GM12878 (cell line): ENCODE data around the gene RPS10. TPM values are rescaled to one million over a fixed set of nuclear protein-coding genes. Genes with fewer than 3 reads are reported as not detected.

Experiments
- BCL11A ChIP-seq: IDR thresholded peaks from 2 replicates; pipeline ENCODE4 v1.6.1; 2011; ENCODE audit warnings: low read depth, low read length
- CHD1 ChIP-seq: IDR thresholded peaks from 2 replicates; pipeline ENCODE4 v1.6.1; 2012; ENCODE audit warnings: low read depth, low read length, improper control_type of control experiment
- ESRRA ChIP-seq: IDR thresholded peaks from 2 replicates; pipeline ENCODE4 v1.6.1; 2012; ENCODE audit warnings: mild to moderate bottlenecking, low read length, improper control_type of control experiment
- HCFC1 ChIP-seq: fragments of 150-350 bp; IDR thresholded peaks from 2 replicates; pipeline ENCODE4 v1.6.1; 2014; ENCODE audit warnings: low read length
- IKZF1 ChIP-seq: fragments of 450-650 bp; conservative IDR thresholded peaks from 2 replicates; pipeline ENCODE4 v1.6.1; 2017; ENCODE audit warnings: antibody characterized with exemption, mild to moderate bottlenecking
- MYB ChIP-seq: fragments of 150-350 bp; IDR thresholded peaks from 2 replicates; pipeline ENCODE4 v1.6.1; 2014; ENCODE audit warnings: mild to moderate bottlenecking, low read depth, low read length, borderline replicate concordance
- SRF ChIP-seq, 2 experiments: IDR thresholded peaks; 2 replicates each; pipeline ENCODE4 v1.6.1; 2011; ENCODE audit warnings: low read depth in 2 of 2, low read length in 2 of 2, mild to moderate bottlenecking in 1 of 2, moderate library complexity in 1 of 2
- SUPT20H ChIP-seq: IDR thresholded peaks from 2 replicates; pipeline ENCODE4 v1.6.1; 2011; ENCODE audit warnings: low read depth, mild to moderate bottlenecking, low read length, moderate library complexity, borderline replicate concordance; ENCODE audit not compliant: control insufficient read depth
- TARDBP ChIP-seq: IDR thresholded peaks from 2 replicates; pipeline ENCODE4 v1.6.1; 2016; ENCODE audit warnings: borderline replicate concordance
- WRNIP1 ChIP-seq: IDR thresholded peaks from 2 replicates; pipeline ENCODE4 v1.6.1; 2011; ENCODE audit warnings: low read depth, low read length, improper control_type of control experiment, borderline replicate concordance
- ZNF384 ChIP-seq: IDR thresholded peaks from 2 replicates; pipeline ENCODE4 v1.6.1; 2012; ENCODE audit warnings: low read depth, mild to moderate bottlenecking, low read length, improper control_type of control experiment, borderline replicate concordance
- polyA plus RNA-seq, 11 experiments: library from polyadenylated mRNA; depleted of rRNA in 4 of 11; unstranded in 6 of 11; stranded (reverse) in 5 of 11; fragments of >200 nt; fragmentation: Nextera tagmentation in 4 of 11; fragmentation: Illumina TruSeq in 1 of 11; extraction: Ambion mirVana in 4 of 11; extraction: Trizol in 1 of 11; gene quantifications; 1 replicate in 1 of 11; 2 replicates in 10 of 11; pipeline versions ENCODE4 v1.2.1 to v1.2.3, GENCODE V29; 2011 to 2016; ENCODE audit warnings: inconsistent platforms in 2 of 11, missing spikeins in 2 of 11, low read depth in 1 of 11
- total RNA-seq, 4 experiments: library from RNA; depleted of rRNA in 3 of 4; stranded (reverse); fragments of >200 nt in 3 of 4; fragmentation: Illumina TruSeq in 1 of 4; extraction: Trizol in 1 of 4; gene quantifications; 2 replicates each; pipeline versions ENCODE4 v1.2.1 to v1.2.3, GENCODE V29; 2013 to 2021
- TF ChIP-seq, protein P1 (sequence below): IDR thresholded peaks from 2 replicates; pipeline ENCODE4 v1.6.1; 2012; ENCODE audit warnings: mild to moderate bottlenecking, low read depth, low read length
- TF ChIP-seq, protein P2 (sequence below): fragments of 450-650 bp; formaldehyde crosslinking; IDR thresholded peaks from 2 replicates; pipeline ENCODE4 v1.4.0; 2020; ENCODE audit warnings: mild to moderate bottlenecking, moderate library complexity
- TF ChIP-seq, protein P3 (sequence below): IDR thresholded peaks from 2 replicates; pipeline ENCODE4 v1.6.1; 2011; ENCODE audit warnings: low read depth, mild to moderate bottlenecking, low read length, moderate library complexity, borderline replicate concordance; ENCODE audit errors: extremely low read depth
- TF ChIP-seq, protein P4 (sequence below): fragments of 150-350 bp; IDR thresholded peaks from 2 replicates; pipeline ENCODE4 v1.6.1; 2014; ENCODE audit warnings: mild to moderate bottlenecking, low read depth, low read length
- TF ChIP-seq, protein P5 (sequence below): IDR thresholded peaks from 2 replicates; pipeline ENCODE4 v1.6.1; 2011; ENCODE audit warnings: low read depth, low read length, improper control_type of control experiment, borderline replicate concordance

RPS10 gene
- total and polyA plus RNA-seq, 10 of the 15 experiments (the other 5 are each of a cell fraction or from before 2014, with no cell fraction given): 1,546 to 3,970 (median 2,813) TPM

DNA sequence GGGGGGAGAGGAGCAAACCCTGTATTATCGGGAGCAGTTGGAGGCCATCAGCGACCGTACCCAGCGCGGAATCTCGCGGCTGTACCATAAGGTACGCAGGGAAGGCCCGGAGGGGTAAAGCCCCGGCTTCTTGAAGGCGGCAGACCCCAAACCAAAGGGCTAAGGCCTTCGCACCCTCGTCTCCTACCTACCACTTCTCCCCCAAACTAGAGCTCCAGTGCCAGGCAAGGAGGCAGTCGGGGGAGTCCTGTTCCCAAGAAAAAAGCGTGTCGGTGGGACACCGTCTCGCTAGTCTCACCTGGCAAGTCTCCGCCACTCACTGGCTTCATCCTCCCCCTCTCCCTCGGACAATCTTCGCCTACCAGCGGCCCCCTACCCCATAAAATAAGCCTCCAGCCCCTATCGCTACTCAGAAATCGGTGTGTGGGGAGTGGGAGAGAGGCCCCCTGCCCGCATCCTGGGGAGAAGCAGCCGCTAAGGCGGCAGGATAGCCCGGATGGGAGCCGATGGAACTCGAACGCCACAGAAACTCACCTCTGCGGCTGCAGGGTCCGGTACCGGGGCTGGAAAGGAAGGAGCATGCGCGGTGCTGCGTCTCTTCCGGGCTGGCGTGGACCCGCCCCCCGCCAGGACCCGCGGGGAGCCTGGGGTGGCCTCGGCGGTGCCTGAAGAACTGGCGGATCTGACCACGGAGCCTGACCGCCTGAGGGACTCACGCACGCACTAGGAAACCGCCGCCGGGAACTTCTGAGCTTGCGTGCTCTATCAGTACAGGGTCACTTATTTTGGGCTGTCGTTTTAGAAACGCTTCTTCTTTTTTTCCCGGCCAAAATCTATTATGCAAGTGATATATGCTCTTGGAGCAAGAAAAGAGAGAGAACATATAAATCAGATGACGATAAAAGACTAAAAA is at the start of gene RPS10 (continued):
- TF ChIP-seq, protein P1, sequence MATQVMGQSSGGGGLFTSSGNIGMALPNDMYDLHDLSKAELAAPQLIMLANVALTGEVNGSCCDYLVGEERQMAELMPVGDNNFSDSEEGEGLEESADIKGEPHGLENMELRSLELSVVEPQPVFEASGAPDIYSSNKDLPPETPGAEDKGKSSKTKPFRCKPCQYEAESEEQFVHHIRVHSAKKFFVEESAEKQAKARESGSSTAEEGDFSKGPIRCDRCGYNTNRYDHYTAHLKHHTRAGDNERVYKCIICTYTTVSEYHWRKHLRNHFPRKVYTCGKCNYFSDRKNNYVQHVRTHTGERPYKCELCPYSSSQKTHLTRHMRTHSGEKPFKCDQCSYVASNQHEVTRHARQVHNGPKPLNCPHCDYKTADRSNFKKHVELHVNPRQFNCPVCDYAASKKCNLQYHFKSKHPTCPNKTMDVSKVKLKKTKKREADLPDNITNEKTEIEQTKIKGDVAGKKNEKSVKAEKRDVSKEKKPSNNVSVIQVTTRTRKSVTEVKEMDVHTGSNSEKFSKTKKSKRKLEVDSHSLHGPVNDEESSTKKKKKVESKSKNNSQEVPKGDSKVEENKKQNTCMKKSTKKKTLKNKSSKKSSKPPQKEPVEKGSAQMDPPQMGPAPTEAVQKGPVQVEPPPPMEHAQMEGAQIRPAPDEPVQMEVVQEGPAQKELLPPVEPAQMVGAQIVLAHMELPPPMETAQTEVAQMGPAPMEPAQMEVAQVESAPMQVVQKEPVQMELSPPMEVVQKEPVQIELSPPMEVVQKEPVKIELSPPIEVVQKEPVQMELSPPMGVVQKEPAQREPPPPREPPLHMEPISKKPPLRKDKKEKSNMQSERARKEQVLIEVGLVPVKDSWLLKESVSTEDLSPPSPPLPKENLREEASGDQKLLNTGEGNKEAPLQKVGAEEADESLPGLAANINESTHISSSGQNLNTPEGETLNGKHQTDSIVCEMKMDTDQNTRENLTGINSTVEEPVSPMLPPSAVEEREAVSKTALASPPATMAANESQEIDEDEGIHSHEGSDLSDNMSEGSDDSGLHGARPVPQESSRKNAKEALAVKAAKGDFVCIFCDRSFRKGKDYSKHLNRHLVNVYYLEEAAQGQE: no peak
- TF ChIP-seq, protein P2, sequence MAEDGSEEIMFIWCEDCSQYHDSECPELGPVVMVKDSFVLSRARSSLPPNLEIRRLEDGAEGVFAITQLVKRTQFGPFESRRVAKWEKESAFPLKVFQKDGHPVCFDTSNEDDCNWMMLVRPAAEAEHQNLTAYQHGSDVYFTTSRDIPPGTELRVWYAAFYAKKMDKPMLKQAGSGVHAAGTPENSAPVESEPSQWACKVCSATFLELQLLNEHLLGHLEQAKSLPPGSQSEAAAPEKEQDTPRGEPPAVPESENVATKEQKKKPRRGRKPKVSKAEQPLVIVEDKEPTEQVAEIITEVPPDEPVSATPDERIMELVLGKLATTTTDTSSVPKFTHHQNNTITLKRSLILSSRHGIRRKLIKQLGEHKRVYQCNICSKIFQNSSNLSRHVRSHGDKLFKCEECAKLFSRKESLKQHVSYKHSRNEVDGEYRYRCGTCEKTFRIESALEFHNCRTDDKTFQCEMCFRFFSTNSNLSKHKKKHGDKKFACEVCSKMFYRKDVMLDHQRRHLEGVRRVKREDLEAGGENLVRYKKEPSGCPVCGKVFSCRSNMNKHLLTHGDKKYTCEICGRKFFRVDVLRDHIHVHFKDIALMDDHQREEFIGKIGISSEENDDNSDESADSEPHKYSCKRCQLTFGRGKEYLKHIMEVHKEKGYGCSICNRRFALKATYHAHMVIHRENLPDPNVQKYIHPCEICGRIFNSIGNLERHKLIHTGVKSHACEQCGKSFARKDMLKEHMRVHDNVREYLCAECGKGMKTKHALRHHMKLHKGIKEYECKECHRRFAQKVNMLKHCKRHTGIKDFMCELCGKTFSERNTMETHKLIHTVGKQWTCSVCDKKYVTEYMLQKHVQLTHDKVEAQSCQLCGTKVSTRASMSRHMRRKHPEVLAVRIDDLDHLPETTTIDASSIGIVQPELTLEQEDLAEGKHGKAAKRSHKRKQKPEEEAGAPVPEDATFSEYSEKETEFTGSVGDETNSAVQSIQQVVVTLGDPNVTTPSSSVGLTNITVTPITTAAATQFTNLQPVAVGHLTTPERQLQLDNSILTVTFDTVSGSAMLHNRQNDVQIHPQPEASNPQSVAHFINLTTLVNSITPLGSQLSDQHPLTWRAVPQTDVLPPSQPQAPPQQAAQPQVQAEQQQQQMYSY: no peak
- TF ChIP-seq ZNF384: no peak
- no peak for TF ChIP-seq TARDBP
- peak; percentile 62; the same call in 1 of the 2 replicates for TF ChIP-seq MYB
- TF ChIP-seq, protein P3, sequence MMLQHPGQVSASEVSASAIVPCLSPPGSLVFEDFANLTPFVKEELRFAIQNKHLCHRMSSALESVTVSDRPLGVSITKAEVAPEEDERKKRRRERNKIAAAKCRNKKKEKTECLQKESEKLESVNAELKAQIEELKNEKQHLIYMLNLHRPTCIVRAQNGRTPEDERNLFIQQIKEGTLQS: no peak
- TF ChIP-seq ESRRA: no peak
- no peak for TF ChIP-seq SRF (IDR thresholded peaks at IDR 0.05; ENCODE audit: low read depth in 2 of 2, low read length in 2 of 2)
- TF ChIP-seq, protein P4, sequence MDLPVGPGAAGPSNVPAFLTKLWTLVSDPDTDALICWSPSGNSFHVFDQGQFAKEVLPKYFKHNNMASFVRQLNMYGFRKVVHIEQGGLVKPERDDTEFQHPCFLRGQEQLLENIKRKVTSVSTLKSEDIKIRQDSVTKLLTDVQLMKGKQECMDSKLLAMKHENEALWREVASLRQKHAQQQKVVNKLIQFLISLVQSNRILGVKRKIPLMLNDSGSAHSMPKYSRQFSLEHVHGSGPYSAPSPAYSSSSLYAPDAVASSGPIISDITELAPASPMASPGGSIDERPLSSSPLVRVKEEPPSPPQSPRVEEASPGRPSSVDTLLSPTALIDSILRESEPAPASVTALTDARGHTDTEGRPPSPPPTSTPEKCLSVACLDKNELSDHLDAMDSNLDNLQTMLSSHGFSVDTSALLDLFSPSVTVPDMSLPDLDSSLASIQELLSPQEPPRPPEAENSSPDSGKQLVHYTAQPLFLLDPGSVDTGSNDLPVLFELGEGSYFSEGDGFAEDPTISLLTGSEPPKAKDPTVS: no peak
- peak; percentile 69; the same call in 1 of the 2 replicates for TF ChIP-seq IKZF1
- TF ChIP-seq SUPT20H: no peak
- TF ChIP-seq BCL11A: no peak
- no peak for TF ChIP-seq WRNIP1
- peak; percentile 51 for TF ChIP-seq HCFC1
- TF ChIP-seq, protein P5, sequence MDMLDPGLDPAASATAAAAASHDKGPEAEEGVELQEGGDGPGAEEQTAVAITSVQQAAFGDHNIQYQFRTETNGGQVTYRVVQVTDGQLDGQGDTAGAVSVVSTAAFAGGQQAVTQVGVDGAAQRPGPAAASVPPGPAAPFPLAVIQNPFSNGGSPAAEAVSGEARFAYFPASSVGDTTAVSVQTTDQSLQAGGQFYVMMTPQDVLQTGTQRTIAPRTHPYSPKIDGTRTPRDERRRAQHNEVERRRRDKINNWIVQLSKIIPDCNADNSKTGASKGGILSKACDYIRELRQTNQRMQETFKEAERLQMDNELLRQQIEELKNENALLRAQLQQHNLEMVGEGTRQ: no peak
- TF ChIP-seq CHD1: no peak
